H1 (cell line): ENCODE measurements around the gene DCUN1D2. TPM values are rescaled to one million over a fixed set of nuclear protein-coding genes. Genes with fewer than 3 reads are reported as not detected.

ENCODE experiments used
- HDAC2 ChIP-seq, 2 experiments: fragments of 300-600 bp in 1 of 2; sonication (generic) in 1 of 2; IDR thresholded peaks; 2 replicates each; pipeline ENCODE4 v1.6.1; 2011 to 2012; ENCODE audit warnings: low read depth in 2 of 2, low read length in 2 of 2, mild to moderate bottlenecking in 2 of 2, moderate library complexity in 2 of 2, borderline replicate concordance in 1 of 2, inconsistent platforms in 1 of 2
- SIN3A ChIP-seq, 2 experiments: IDR thresholded peaks in 1 of 2; conservative IDR thresholded peaks in 1 of 2; 2 replicates each; pipeline ENCODE4 v1.6.1; 2011 to 2012; ENCODE audit warnings: low read length in 2 of 2, improper control_type of control experiment in 1 of 2, low read depth in 1 of 2, mild to moderate bottlenecking in 1 of 2
- SP4 ChIP-seq: IDR thresholded peaks from 2 replicates; pipeline ENCODE4 v1.6.1; 2012; ENCODE audit warnings: low read length, inconsistent platforms
- SUZ12 ChIP-seq: fragments of 200-600 bp; sonication (generic); IDR thresholded peaks from 2 replicates; pipeline ENCODE4 v1.6.1; 2012; ENCODE audit warnings: mild to moderate bottlenecking, inconsistent platforms, low read length, moderate library complexity, mixed read lengths
- polyA plus RNA-seq, 7 experiments: library from polyadenylated mRNA; depleted of rRNA in 3 of 7; stranded (reverse) in 5 of 7; unstranded in 2 of 7; fragments of >200 nt in 5 of 7; fragments of 200-250 nt in 2 of 7; gene quantifications; 1 replicate in 5 of 7; 2 replicates in 1 of 7; 4 replicates in 1 of 7; pipeline versions ENCODE4 v1.2.1 to v1.2.3, GENCODE V29; 2011 to 2013; ENCODE audit warnings: missing spikeins in 2 of 7, mixed read lengths in 2 of 7
- total RNA-seq: library from RNA; stranded (reverse); fragmentation: NEBNext Ultra II Directional; extraction: Animal tissue kit (Norgen Biotek cat#: 25700); gene quantifications from 2 replicates; pipeline ENCODE4 v1.2.1, GENCODE V29; 2021

DCUN1D2 gene
- total and polyA plus RNA-seq, 2 of the 8 experiments (the other 6 are each of a cell fraction or from before 2014, with no cell fraction given), result 19.5 to 35.3 TPM

DNA sequence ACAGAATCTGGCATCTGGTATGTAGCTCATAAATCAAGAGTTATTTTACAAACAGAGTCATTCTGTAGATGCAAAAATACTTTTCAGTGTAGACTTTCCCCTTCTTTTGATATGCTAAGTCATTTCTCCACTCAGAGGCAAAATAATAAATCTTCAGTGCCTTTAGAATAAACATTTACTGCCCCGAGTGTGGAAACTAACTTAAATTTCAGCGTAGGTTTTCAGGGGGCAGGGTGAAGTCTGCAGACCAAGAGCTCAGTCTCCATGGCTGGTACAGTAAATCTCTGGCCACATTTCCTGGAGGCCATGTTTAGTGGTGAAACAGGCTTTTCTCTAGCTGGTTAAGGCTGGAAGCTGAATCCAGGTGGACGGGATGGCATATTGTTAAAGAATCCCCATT is 24.1 kb downstream of the DCUN1D2 start (continued):
- TF ChIP-seq SUZ12 (no peak), HDAC2 (IDR thresholded peaks at IDR 0.05; ENCODE audit: borderline replicate concordance in 1 of 2, low read depth in 2 of 2, low read length in 2 of 2) (no peak), SP4 (no peak), SIN3A (conservative IDR thresholded peaks at IDR 0.05 in 1 of 2, IDR thresholded peaks at IDR 0.05 in 1 of 2; ENCODE audit: low read depth in 1 of 2, low read length in 2 of 2) (no peak)
